GM12864 (cell line): ENCODE results near the gene MAST2.

Experiments
- DNase-seq: peaks from one replicate; pipeline ENCODE4 v3.0.0-alpha.2; 2011; ENCODE audit warnings: low read depth
- H3K4me3 ChIP-seq: 2 replicates; pipeline ENCODE4 v1.5.1; 2011; ENCODE audit warnings: mild to moderate bottlenecking, low read depth, low read length, control low read depth
- TF ChIP-seq, protein P1 (sequence below): IDR thresholded peaks from 2 replicates; pipeline ENCODE4 v1.5.1; 2011; ENCODE audit warnings: low read depth, mild to moderate bottlenecking, moderate library complexity, low read length, control low read depth, inconsistent platforms; ENCODE audit errors: missing control alignments

MAST2 gene

DNA sequence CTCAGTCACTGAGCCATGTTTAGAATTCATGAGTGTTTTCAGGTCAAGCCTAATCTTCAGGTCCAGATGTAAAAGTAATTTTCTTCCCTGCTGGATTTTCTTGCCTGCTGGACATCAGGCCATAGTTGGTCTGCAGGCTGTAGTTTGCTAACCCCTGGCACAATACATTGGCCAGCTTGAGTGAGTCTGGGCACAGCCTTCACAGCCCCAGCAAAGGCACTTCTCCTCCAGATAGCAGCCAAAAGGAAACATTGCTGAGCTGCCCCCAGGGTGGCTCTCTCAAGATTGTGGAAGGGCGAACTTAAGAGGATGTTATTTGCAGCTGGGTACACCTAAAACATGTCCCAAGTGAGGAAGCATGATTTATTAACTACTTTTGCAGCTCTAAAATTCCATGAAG, 202.2 kb downstream of the MAST2 start:
- no peak overlapping the region for H3K4me3 ChIP-seq
- TF ChIP-seq, protein P1, sequence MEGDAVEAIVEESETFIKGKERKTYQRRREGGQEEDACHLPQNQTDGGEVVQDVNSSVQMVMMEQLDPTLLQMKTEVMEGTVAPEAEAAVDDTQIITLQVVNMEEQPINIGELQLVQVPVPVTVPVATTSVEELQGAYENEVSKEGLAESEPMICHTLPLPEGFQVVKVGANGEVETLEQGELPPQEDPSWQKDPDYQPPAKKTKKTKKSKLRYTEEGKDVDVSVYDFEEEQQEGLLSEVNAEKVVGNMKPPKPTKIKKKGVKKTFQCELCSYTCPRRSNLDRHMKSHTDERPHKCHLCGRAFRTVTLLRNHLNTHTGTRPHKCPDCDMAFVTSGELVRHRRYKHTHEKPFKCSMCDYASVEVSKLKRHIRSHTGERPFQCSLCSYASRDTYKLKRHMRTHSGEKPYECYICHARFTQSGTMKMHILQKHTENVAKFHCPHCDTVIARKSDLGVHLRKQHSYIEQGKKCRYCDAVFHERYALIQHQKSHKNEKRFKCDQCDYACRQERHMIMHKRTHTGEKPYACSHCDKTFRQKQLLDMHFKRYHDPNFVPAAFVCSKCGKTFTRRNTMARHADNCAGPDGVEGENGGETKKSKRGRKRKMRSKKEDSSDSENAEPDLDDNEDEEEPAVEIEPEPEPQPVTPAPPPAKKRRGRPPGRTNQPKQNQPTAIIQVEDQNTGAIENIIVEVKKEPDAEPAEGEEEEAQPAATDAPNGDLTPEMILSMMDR, result no peak
- no peak for DNase-seq

GRCh38 chr1:46008585-46008984, 205.2 kb downstream of the MAST2 start:
- no peak for DNase-seq
- no peak overlapping the region for H3K4me3 ChIP-seq
- TF ChIP-seq, protein P1, result no peak

GRCh38 chr1:46010611-46011010, 207.2 kb downstream of the MAST2 start:
- no peak for DNase-seq
- TF ChIP-seq, protein P1, result no peak
- H3K4me3 ChIP-seq, result no peak overlapping the region

GRCh38 chr1:46011121-46011695, 207.8 kb downstream of the MAST2 start:
- no peak for DNase-seq
- TF ChIP-seq, protein P1, result no peak

DNA sequence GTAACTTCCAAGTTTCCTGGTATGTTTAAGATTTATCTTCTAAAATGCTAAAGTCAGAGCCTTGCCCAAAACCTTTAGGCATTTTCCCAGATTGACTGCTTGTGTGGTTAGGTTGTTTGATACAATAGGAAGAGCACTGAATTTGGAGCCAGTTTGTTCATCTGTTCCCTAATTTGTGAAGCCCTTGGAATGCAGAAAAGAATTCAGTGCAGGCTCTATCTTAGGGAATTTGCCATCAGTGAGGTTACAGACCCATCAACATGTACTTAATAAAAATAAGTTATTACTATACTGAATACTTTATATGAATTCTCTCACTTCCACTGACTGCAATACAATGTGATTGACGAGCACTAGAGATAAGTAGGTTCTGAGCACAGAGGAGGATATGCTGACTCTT, 208.8 kb downstream of the MAST2 start:
- TF ChIP-seq, protein P1, result no peak
- H3K4me3 ChIP-seq, result no peak overlapping the region
- DNase-seq, result no peak

More at GRCh38 chr1:46011121-46011695, 207.8 kb downstream of the MAST2 start:
- H3K4me3 ChIP-seq, result no peak overlapping the region

- H3K4me3 ChIP-seq, result no peak overlapping the region
- TF ChIP-seq, protein P1, result no peak
- DNase-seq, result no peak
These were observed 210.2 kb downstream of the MAST2 start for GRCh38 chr1:46013581-46013980.

DNA sequence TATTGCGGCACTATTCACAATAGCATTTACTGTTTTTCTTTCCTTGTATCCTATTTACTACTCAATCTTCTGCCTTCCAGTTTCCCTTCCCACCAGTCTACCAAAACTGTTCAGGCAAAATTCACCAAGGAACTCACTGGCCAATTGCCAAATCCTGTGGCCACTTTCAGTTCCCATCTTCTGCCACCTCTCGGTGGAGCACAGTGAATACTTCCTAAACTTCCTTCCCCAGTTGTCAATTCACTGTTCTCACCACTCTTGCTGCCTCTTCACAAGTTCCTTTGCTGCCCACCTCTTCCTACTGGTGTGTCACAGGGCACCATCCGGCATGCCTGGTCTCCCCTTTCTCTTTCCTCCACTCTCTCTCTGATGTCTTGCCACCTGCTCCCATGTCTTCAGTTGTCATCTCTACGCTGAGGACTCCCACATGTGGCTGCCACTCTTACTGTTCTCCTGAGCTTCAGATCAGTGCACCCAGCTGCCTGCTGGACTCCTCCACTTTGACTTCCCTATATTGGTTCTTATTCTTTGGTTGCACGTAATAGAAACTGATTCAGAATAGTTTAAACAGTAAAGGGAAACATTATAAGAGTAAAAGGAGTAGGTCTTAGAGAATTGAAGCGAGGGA, 214.6 kb downstream of the MAST2 start:
- DNase-seq, result no peak

More for the DNA sequence above, 214.6 kb downstream of the MAST2 start:
- H3K4me3 ChIP-seq, result no peak overlapping the region
- TF ChIP-seq, protein P1, result no peak
